Sigmoid colon (tissue), 7 donors: Measurements from ENCODE around the gene FCSK. TPM values are rescaled to one million over a fixed set of nuclear protein-coding genes. Genes with fewer than 3 reads are reported as not detected.

Experiments used
- DNase-seq: peaks from one replicate; pipeline ENCODE4 v3.0.0-alpha.2; 2019
- H3K27ac ChIP-seq, 4 donors: fragments of 200-600 bp; sonication (generic); one replicate each; pipeline ENCODE4 v1.5.1; 2016 to 2019; ENCODE audit warnings: mild to moderate bottlenecking in 1 of 4
- H3K27me3 ChIP-seq, 3 donors: fragments of 200-600 bp; sonication (generic); one replicate each; pipeline ENCODE4 v1.5.1; 2019; ENCODE audit warnings: mild to moderate bottlenecking in 1 of 3
- H3K36me3 ChIP-seq, 4 donors: fragments of 200-600 bp; sonication (generic); one replicate each; pipeline ENCODE4 v1.5.1; 2016 to 2019
- H3K4me1 ChIP-seq, 4 donors: fragments of 200-600 bp; sonication (generic); one replicate each; pipeline ENCODE4 v1.5.1; 2017 to 2019
- H3K4me3 ChIP-seq, 4 donors: fragments of 200-600 bp; sonication (generic); one replicate each; pipeline ENCODE4 v1.5.1; 2017 to 2019; ENCODE audit warnings: mild to moderate bottlenecking in 2 of 4, moderate library complexity in 1 of 4
- H3K9me3 ChIP-seq, 4 donors: fragments of 200-600 bp in 3 of 4; sonication (generic) in 3 of 4; one replicate each; pipeline versions ENCODE4 v1.5.1 to v1.6.1; 2013 to 2019
- EP300 ChIP-seq, 4 donors: sonication (generic); formaldehyde crosslinking; IDR thresholded peaks; one replicate each; pipeline ENCODE4 v1.6.1; 2017; ENCODE audit warnings: antibody characterized with exemption in 4 of 4
- POLR2A ChIP-seq, 2 donors: fragments of 450-650 bp; IDR thresholded peaks; one replicate each; pipeline ENCODE4 v1.6.1; 2016; ENCODE audit warnings: antibody characterized with exemption in 2 of 2, mild to moderate bottlenecking in 2 of 2, moderate library complexity in 2 of 2
- POLR2AphosphoS5 ChIP-seq, 4 donors: sonication (generic); formaldehyde crosslinking; IDR thresholded peaks; one replicate each; pipeline ENCODE4 v1.6.1; 2017; ENCODE audit warnings: antibody characterized with exemption in 4 of 4
- WGBS, 2 donors: extraction: QIAGEN DNeasy Blood & Tissue Kit; methylation state at CpG; one replicate each; pipeline ENCODE4 v1.1.7; 2013; 5-methylcytosine and 5-hydroxymethylcytosine counted together
- intact Hi-C: fragments of 100-400 bp; cut with DNase I; formaldehyde crosslinking; loops from one replicate; pipeline ENCODE4 v1.15.1; 2023
- polyA plus RNA-seq, 3 donors: library from polyadenylated mRNA; stranded (reverse); fragments of 200-250 nt; gene quantifications; one replicate each; pipeline ENCODE4 v1.2.3, GENCODE V29; 2013
- total RNA-seq, 4 donors: library from RNA; depleted of rRNA; stranded (reverse); fragments of >200 nt; gene quantifications; one replicate each; pipeline ENCODE4 v1.1.0, GENCODE V29; 2016
- TF ChIP-seq, protein P1 (sequence below), 4 experiments: fragments of 450-650 bp in 3 of 4; fragments of 200-600 bp in 1 of 4; IDR thresholded peaks; one replicate each; pipeline ENCODE4 v1.5.1; 2016 to 2019; ENCODE audit warnings: antibody characterized with exemption in 4 of 4, mild to moderate bottlenecking in 3 of 4, moderate library complexity in 2 of 4
- donor health status: healthy with polysubstance abuse.
- donor health status: Bipolar disorder and iron deficiency.
- donor health status: healthy.

FCSK gene
- total and polyA plus RNA-seq, 7 donors: 7.6 to 19.1 (median 12.7) TPM

DNA sequence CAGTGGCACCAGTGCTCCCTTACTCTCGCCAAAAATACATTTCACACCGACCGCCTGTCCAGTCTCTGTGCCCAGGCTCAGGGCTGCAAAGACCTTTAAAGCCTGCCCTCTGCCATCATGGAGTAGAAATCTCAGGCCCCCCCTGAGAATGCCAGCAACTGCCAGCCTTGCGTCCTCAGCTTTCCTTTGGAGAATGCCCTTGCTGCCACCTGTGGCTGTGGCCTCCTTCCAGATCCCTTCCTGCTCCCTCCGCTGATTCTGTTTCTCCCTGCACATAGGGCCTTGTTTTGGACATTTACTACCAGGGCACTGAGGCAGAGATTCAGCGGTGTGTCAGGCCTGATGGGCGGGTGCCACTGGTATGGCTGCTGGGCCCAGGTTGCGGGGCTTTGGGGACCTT, 13.2 kb downstream of the FCSK start:
- TF ChIP-seq, protein P1, sequence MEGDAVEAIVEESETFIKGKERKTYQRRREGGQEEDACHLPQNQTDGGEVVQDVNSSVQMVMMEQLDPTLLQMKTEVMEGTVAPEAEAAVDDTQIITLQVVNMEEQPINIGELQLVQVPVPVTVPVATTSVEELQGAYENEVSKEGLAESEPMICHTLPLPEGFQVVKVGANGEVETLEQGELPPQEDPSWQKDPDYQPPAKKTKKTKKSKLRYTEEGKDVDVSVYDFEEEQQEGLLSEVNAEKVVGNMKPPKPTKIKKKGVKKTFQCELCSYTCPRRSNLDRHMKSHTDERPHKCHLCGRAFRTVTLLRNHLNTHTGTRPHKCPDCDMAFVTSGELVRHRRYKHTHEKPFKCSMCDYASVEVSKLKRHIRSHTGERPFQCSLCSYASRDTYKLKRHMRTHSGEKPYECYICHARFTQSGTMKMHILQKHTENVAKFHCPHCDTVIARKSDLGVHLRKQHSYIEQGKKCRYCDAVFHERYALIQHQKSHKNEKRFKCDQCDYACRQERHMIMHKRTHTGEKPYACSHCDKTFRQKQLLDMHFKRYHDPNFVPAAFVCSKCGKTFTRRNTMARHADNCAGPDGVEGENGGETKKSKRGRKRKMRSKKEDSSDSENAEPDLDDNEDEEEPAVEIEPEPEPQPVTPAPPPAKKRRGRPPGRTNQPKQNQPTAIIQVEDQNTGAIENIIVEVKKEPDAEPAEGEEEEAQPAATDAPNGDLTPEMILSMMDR (IDR thresholded peaks at IDR 0.05): no peak
- TF ChIP-seq POLR2A (IDR thresholded peaks at IDR 0.05): no peak
- TF ChIP-seq EP300 (IDR thresholded peaks at IDR 0.05): no peak
- TF ChIP-seq POLR2AphosphoS5 (IDR thresholded peaks at IDR 0.05): no peak
- H3K27me3 ChIP-seq: no peaks in the 10 kb centered on the region
- no peaks in the 10 kb centered on the region for H3K4me1 ChIP-seq
- H3K27ac ChIP-seq: no peak overlapping the region
- H3K36me3 ChIP-seq: peaks cover 11 to 56% (median 17%) of the 10 kb centered on the region in 4 donors
- WGBS, 2 donors: 94 to 95% methylated on average over 8 of the region's 8 CpGs
- no peak overlapping the region for H3K4me3 ChIP-seq
- DNase-seq: no peak
- no peaks in the 10 kb centered on the region for H3K9me3 ChIP-seq
- intact Hi-C loops: no loop called here

DNA sequence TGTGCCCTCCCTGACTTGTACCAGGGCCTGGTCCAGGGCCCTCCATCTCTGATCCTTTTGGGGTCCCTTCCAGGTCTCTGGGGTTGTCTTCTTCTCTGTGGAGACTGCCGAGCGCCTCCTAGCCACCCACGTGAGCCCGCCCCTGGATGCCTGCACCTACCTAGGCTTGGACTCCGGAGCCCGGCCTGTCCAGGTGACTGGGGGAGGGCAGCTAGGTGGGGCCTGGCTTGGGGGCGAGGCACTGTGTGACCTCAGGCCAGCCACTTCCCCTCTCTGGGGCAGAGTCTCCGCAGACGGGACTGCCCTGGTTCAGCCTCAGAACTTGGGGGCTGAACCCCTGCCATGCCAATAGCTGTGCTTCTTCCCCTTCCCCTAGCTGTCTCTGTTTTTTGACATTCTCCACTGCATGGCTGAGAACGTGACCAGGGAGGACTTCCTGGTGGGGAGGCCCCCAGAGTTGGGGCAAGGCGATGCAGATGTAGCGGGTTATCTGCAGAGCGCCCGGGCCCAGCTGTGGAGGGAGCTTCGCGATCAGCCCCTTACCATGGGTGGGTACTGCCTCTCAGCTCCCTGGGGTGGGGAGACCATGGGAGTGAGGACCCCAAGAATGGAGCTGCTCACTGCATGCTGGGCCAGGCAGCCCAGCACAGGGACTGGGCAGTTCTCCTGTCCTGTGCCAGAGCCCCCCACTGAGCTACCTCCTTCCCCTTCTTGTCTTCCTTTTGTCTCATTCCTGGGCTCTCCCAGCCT, 14.6 kb downstream of the FCSK start:
- H3K9me3 ChIP-seq: no peaks in the 10 kb centered on the region
- H3K27ac ChIP-seq: no peak overlapping the region
- intact Hi-C loops: no loop called here
- WGBS, 2 donors: 90 to 94% methylated on average over 16 of the region's 16 CpGs
- no peak overlapping the region for H3K4me3 ChIP-seq
- peaks cover 8 to 58% (median 17%) of the 10 kb centered on the region in 4 donors for H3K36me3 ChIP-seq
- TF ChIP-seq EP300 (IDR thresholded peaks at IDR 0.05): no peak
- TF ChIP-seq, protein P1 (IDR thresholded peaks at IDR 0.05): no peak
- TF ChIP-seq POLR2AphosphoS5 (IDR thresholded peaks at IDR 0.05): no peak
- no peak for TF ChIP-seq POLR2A (IDR thresholded peaks at IDR 0.05)
- H3K4me1 ChIP-seq: no peaks in the 10 kb centered on the region
- H3K27me3 ChIP-seq: no peaks in the 10 kb centered on the region
- no peak for DNase-seq

DNA sequence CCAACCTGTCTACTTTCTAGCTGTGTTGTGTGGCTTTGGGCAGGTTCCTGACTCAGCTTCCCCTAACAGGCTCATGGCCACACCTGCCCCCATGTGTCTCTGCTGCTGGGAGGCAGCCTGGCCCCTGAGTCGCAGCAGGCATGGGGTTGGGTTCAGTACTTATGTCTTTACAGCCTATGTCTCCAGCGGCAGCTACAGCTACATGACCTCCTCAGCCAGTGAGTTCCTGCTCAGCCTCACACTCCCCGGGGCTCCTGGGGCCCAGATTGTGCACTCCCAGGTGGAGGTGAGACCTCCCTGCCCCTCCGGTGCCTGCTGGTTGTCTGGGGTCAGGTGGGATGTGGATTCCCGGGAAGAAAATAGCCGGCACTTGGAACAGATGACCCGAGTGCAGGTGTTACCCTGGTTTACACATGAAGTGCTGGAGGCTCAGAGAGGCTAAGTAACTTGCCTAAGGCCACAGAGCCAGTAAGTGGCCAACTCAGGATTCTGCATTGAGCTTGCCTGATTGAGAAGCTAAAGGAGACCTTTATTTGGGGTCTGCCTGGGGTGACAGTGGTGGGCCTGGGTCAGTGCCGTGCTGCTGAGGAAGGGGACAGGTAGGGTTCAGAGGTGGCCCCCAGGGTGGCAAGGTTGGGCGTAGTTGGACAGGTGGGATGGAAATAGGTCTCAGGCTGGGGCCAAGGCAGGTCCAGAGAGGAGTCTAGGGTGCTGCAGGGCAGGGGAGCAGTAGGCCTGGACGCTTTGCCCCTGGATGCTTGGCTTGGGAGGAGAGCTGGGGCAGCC, 15.9 kb downstream of the FCSK start:
- WGBS, 2 donors: 94% methylated on average over 10 of the region's 10 CpGs
- intact Hi-C loops: no loop called here
- H3K9me3 ChIP-seq: no peaks in the 10 kb centered on the region
- H3K36me3 ChIP-seq: peaks cover 16 to 61% (median 20%) of the 10 kb centered on the region in 4 donors
- no peak overlapping the region for H3K27ac ChIP-seq
- H3K27me3 ChIP-seq: no peaks in the 10 kb centered on the region
- no peak overlapping the region for H3K4me3 ChIP-seq
- no peaks in the 10 kb centered on the region for H3K4me1 ChIP-seq
- DNase-seq: no peak
- TF ChIP-seq POLR2A (IDR thresholded peaks at IDR 0.05): no peak
- TF ChIP-seq EP300 (IDR thresholded peaks at IDR 0.05): no peak
- no peak for TF ChIP-seq POLR2AphosphoS5 (IDR thresholded peaks at IDR 0.05)
- TF ChIP-seq, protein P1 (IDR thresholded peaks at IDR 0.05): no peak

DNA sequence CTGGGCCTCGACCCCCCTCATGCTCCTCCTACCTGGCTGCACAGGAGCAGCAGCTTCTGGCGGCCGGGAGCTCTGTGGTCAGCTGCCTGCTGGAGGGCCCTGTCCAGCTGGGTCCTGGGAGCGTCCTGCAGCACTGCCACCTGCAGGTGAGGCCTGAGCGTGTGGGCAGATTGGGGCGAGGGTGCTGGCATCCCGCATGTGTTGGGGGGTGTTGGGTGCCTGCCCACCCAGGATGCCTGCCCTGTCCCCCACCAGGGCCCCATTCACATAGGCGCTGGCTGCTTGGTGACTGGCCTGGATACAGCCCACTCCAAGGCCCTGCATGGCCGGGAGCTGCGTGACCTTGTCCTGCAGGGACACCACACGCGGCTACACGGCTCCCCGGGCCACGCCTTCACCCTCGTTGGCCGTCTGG, 16.5 kb downstream of the FCSK start:
- no peak for DNase-seq
- peaks cover 17 to 61% (median 22%) of the 10 kb centered on the region in 4 donors for H3K36me3 ChIP-seq
- TF ChIP-seq, protein P1 (IDR thresholded peaks at IDR 0.05): peak in 1 of 4 experiments; percentile 34
- no peak for TF ChIP-seq POLR2A (IDR thresholded peaks at IDR 0.05)
- no peaks in the 10 kb centered on the region for H3K9me3 ChIP-seq
- H3K4me1 ChIP-seq: no peaks in the 10 kb centered on the region
- 70 to 80% methylated on average over 17 of the region's 17 CpGs for WGBS, 2 donors
- intact Hi-C loops: no loop called here
- no peak overlapping the region for H3K27ac ChIP-seq
- H3K27me3 ChIP-seq: no peaks in the 10 kb centered on the region
- H3K4me3 ChIP-seq: no peak overlapping the region
